Mammary epithelial cell (primary cell): ENCODE measurements around the gene PAPOLB.

Experiments used
- EZH2 ChIP-seq: IDR thresholded peaks from 2 replicates; pipeline ENCODE4 v1.6.1; 2012; ENCODE audit warnings: low read length, inconsistent platforms, borderline replicate concordance
- TF ChIP-seq, protein P1 (sequence below), 2 donors: IDR thresholded peaks in 1 of 2; conservative IDR thresholded peaks in 1 of 2; 2 replicates each; pipeline ENCODE4 v1.5.1; 2011 to 2012; ENCODE audit warnings: inconsistent platforms in 2 of 2, low read length in 2 of 2, mild to moderate bottlenecking in 2 of 2, control low read depth in 1 of 2, low read depth in 1 of 2; ENCODE audit not compliant: insufficient read depth in 1 of 2; ENCODE audit errors: extremely low read depth in 1 of 2

DNA sequence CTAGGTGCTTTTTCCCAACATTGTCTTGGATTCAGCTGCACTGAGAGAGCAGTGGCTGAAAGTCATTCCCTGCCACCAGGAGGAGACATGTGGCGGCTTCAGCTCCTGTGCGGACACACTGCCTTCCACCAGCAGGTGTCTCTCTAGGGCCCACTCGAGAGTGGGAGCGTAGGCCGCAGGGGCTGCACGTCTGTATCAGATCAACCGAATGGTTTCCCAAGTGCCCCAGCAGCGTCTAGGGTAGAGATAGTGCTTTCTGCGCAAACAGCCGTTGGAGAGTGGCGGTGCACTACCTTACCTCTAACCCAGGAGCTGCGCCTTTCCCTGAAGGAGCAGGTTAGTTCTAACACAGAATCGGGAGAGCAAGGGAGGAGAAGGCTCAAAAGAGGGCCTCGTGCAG, 31.7 kb downstream of the PAPOLB start:
- TF ChIP-seq, protein P1, sequence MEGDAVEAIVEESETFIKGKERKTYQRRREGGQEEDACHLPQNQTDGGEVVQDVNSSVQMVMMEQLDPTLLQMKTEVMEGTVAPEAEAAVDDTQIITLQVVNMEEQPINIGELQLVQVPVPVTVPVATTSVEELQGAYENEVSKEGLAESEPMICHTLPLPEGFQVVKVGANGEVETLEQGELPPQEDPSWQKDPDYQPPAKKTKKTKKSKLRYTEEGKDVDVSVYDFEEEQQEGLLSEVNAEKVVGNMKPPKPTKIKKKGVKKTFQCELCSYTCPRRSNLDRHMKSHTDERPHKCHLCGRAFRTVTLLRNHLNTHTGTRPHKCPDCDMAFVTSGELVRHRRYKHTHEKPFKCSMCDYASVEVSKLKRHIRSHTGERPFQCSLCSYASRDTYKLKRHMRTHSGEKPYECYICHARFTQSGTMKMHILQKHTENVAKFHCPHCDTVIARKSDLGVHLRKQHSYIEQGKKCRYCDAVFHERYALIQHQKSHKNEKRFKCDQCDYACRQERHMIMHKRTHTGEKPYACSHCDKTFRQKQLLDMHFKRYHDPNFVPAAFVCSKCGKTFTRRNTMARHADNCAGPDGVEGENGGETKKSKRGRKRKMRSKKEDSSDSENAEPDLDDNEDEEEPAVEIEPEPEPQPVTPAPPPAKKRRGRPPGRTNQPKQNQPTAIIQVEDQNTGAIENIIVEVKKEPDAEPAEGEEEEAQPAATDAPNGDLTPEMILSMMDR (conservative IDR thresholded peaks at IDR 0.05 in 1 of 2, IDR thresholded peaks at IDR 0.05 in 1 of 2; ENCODE audit: extremely low read depth in 1 of 2, insufficient read depth in 1 of 2, low read depth in 1 of 2, low read length in 2 of 2) = no peak
- no peak for TF ChIP-seq EZH2
